Mesendoderm (in vitro differentiated cells): ENCODE results near the gene KCNK1.
"Not testable (repeated sequence)": the region's sequence is repeated elsewhere in the genome, so short reads cannot be mapped to it uniquely, and the experiment has no call there.

Source experiments
- DNase-seq: peaks from one replicate; pipeline ENCODE4 v3.0.0; 2013
- H2AK5ac ChIP-seq: 2 replicates; pipeline ENCODE4 v1.6.1; 2013; ENCODE audit warnings: low read length, inconsistent platforms
- H2BK120ac ChIP-seq: 2 replicates; pipeline ENCODE4 v1.6.1; 2013; ENCODE audit warnings: low read depth, mild to moderate bottlenecking, low read length, moderate library complexity, mixed read lengths
- H2BK15ac ChIP-seq: replicated peaks from 2 replicates; pipeline ENCODE4 v1.6.1; 2013; ENCODE audit warnings: low read depth, mild to moderate bottlenecking, moderate library complexity
- H2BK5ac ChIP-seq: 2 replicates; pipeline ENCODE4 v1.6.1; 2013; ENCODE audit warnings: low read length, inconsistent platforms
- H3K18ac ChIP-seq: 2 replicates; pipeline ENCODE4 v1.6.1; 2013; ENCODE audit warnings: mild to moderate bottlenecking, low read length, mixed read lengths
- H3K23ac ChIP-seq: one replicate; pipeline ENCODE4 v1.6.1; 2013; ENCODE audit warnings: low read length
- H3K27ac ChIP-seq: 2 replicates; pipeline ENCODE4 v1.5.1; 2013; ENCODE audit warnings: low read depth, mild to moderate bottlenecking, inconsistent platforms, low read length, moderate library complexity
- H3K27me3 ChIP-seq: 2 replicates; pipeline ENCODE4 v1.6.1; 2013; ENCODE audit warnings: low read length, control low read depth, mild to moderate bottlenecking, inconsistent platforms; ENCODE audit not compliant: insufficient read depth, poor library complexity
- H3K36me3 ChIP-seq: 2 replicates; pipeline ENCODE4 v1.6.1; 2013; ENCODE audit warnings: low read length, inconsistent platforms; ENCODE audit not compliant: control insufficient read depth, insufficient read depth
- H3K4ac ChIP-seq: one replicate; pipeline ENCODE4 v1.6.1; 2013; ENCODE audit warnings: low read depth, mild to moderate bottlenecking, low read length, moderate library complexity
- H3K4me1 ChIP-seq: 2 replicates; pipeline ENCODE4 v1.6.1; 2013; ENCODE audit warnings: low read depth, low read length, inconsistent platforms; ENCODE audit not compliant: control insufficient read depth
- H3K4me2 ChIP-seq: 2 replicates; pipeline ENCODE4 v1.6.1; 2013; ENCODE audit warnings: low read length
- H3K4me3 ChIP-seq: 2 replicates; pipeline ENCODE4 v1.5.1; 2013; ENCODE audit warnings: mild to moderate bottlenecking, low read length
- H3K56ac ChIP-seq: one replicate; pipeline ENCODE4 v1.6.1; 2013; ENCODE audit warnings: low read length
- H3K79me1 ChIP-seq: 2 replicates; pipeline ENCODE4 v1.6.1; 2013; ENCODE audit warnings: low read length, inconsistent platforms
- H3K79me2 ChIP-seq: 2 replicates; pipeline ENCODE4 v1.6.1; 2013; ENCODE audit warnings: mild to moderate bottlenecking, low read length; ENCODE audit not compliant: control insufficient read depth, insufficient read depth
- H3K9ac ChIP-seq: 2 replicates; pipeline ENCODE4 v1.6.1; 2013; ENCODE audit warnings: low read length, inconsistent platforms
- H4K5ac ChIP-seq: one replicate; pipeline ENCODE4 v1.6.1; 2013; ENCODE audit warnings: low read length
- H4K8ac ChIP-seq: one replicate; pipeline ENCODE4 v1.6.1; 2013; ENCODE audit warnings: low read depth, mild to moderate bottlenecking, control low read depth, low read length, moderate library complexity
- WGBS: extraction: QIAGEN DNeasy Blood & Tissue Kit; methylation state at CpG from one replicate; pipeline ENCODE4 v1.1.7; 2013; ENCODE audit warnings: low lambda C conversion rate, missing lambda C conversion rate; ENCODE audit not compliant: insufficient coverage; ENCODE audit errors: extremely low coverage; 5-methylcytosine and 5-hydroxymethylcytosine counted together

Gene KCNK1

DNA sequence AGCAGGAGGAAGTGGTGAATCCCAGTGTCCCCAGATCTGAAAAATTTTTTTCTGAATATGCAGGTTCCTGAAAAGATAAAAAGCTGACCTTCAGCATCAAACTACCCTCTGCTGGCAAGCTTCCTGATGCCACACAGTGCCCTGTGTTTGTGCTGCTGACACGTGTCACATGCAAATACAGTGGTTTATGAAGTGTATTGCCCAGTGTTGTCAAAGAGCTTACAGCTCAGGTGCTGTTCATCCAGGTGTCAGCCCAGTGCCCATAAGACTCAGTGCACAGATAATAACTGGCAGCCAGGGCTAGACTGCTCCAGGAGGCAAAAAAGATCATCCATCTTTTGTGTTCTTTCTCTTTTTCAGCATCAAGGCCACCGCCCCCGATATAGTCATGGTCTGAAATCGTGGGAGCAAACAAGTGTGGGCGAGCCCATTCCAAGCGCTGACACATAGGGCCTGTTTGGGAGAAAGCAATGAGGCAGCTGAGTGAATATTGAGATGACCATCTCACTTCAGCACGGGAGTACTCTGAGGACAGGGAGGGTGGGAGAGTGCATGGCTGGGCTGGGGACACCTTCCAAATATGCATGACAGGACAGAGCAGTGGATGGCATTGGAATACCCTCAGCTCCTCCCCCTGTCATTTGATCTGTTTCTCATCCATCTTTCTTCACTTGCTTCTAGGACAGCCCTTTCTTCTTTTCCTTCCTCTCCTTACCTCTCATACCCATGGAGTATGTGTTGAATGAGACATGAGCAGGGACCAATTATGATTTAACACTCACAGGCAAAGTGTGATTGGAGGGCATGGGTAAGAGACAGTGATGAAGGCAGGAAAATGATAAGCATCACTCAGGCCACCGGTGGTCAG is 6.4 kb upstream of the KCNK1 start:
- Histone ChIP-seq H2BK120ac (no peak overlapping the region), H3K18ac (no peak overlapping the region), H2BK15ac (no peak overlapping the region), H2BK5ac (no peak overlapping the region), H3K79me2 (no peaks in the 10 kb centered on the region), H2AK5ac (no peak overlapping the region), H3K4ac (no peak overlapping the region), H3K9ac (no peak overlapping the region), H3K27ac (no peak overlapping the region), H4K5ac (no peak overlapping the region), H3K79me1 (no peaks in the 10 kb centered on the region), H3K56ac (no peak overlapping the region), H3K36me3 (no peaks in the 10 kb centered on the region), H3K27me3 (no peaks in the 10 kb centered on the region), H4K8ac (no peak overlapping the region), H3K4me3 (no peak overlapping the region), H3K4me2 (no peak overlapping the region), H3K4me1 (no peaks in the 10 kb centered on the region), H3K23ac (no peak overlapping the region)
- DNase-seq, result no peak
- no CpG with 5 or more reads among the region's 8 CpGs for WGBS

DNA sequence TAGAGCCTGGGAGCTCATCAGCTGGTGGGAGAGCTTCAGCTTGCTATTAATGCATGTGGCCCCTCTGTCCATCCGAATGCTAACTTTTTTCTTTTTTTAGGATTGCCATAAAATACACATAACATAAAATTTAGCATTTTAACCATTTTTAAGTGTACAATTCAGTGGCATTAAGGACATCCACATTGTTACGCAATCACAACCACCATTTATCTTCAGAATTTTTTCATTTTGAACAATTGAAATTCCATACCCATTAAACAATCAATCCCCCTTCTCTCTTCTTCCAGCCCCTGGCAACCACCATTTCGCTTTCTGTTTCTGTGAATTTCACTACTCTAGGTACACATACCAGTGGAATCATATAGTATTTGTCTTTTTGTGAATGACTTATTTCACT is 4.9 kb upstream of the KCNK1 start:
- no CpG with 5 or more reads among the region's 3 CpGs for WGBS
- H3K56ac ChIP-seq, result no peak overlapping the region
- H3K27me3 ChIP-seq, result no peaks in the 10 kb centered on the region
- no peak overlapping the region for H3K18ac ChIP-seq
- H3K4ac ChIP-seq, result no peak overlapping the region
- H3K4me3 ChIP-seq, result no peak overlapping the region
- H4K5ac ChIP-seq, result no peak overlapping the region
- no peak overlapping the region for H2BK5ac ChIP-seq
- no peak overlapping the region for H2AK5ac ChIP-seq
- no peak overlapping the region for H4K8ac ChIP-seq
- H3K4me1 ChIP-seq, result no peaks in the 10 kb centered on the region
- DNase-seq, result no peak
- no peaks in the 10 kb centered on the region for H3K79me1 ChIP-seq
- H3K27ac ChIP-seq, result no peak overlapping the region
- H2BK15ac ChIP-seq, result no peak overlapping the region
- H3K36me3 ChIP-seq, result no peaks in the 10 kb centered on the region
- H2BK120ac ChIP-seq, result no peak overlapping the region
- H3K4me2 ChIP-seq, result no peak overlapping the region
- H3K79me2 ChIP-seq, result no peaks in the 10 kb centered on the region
- H3K23ac ChIP-seq, result no peak overlapping the region
- H3K9ac ChIP-seq, result no peak overlapping the region

DNA sequence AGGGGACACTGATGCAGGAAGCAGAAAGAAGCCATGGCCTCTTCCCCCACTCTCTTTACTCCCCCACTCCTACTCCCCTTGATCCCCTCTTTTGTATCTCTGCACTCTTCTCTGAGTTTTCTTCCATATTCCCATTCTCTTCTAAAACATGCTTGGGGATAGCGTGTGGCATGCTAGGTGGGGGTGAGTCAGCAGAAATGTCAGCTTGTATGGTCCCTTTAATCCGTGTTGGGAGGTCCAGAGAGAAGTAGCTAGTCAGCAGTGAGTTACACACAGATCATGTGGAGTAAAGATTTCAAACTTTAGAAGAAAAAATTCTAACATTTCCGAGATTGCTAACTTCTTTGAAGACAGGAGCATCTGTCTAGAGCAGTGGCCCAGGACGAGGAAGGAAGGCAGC is 4.0 kb upstream of the KCNK1 start:
- no peak overlapping the region for H2BK5ac ChIP-seq
- no peak overlapping the region for H4K5ac ChIP-seq
- no peak overlapping the region for H2AK5ac ChIP-seq
- no peaks in the 10 kb centered on the region for H3K4me1 ChIP-seq
- H2BK15ac ChIP-seq, result no peak overlapping the region
- H4K8ac ChIP-seq, result no peak overlapping the region
- H3K4me2 ChIP-seq, result no peak overlapping the region
- H3K27ac ChIP-seq, result no peak overlapping the region
- no peaks in the 10 kb centered on the region for H3K36me3 ChIP-seq
- no peaks in the 10 kb centered on the region for H3K27me3 ChIP-seq
- DNase-seq, result no peak
- no CpG with 5 or more reads among the region's 4 CpGs for WGBS
- no peak overlapping the region for H3K4me3 ChIP-seq
- H2BK120ac ChIP-seq, result no peak overlapping the region
- H3K4ac ChIP-seq, result no peak overlapping the region
- no peak overlapping the region for H3K18ac ChIP-seq
- no peak overlapping the region for H3K23ac ChIP-seq
- no peaks in the 10 kb centered on the region for H3K79me1 ChIP-seq
- no peaks in the 10 kb centered on the region for H3K79me2 ChIP-seq
- H3K9ac ChIP-seq, result no peak overlapping the region
- H3K56ac ChIP-seq, result no peak overlapping the region

DNA sequence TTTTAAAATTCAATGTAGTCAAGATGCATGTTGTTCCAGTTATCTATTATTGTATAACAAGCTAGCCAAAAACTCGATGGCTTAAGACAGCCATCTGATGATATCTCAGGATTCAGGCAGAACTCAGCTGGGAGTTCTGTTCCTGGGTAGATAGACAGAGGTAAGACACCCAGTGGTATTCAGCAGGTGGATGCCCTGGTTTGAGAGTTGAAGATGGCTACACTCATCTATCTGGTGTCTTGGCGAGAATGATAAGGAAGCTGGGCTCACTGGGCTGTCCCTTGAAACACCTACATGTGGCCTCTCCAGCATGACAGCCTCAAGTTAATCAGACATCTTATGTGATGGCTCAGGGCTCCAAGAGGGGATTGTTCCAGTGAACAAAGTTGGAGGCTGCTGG is 3.3 kb upstream of the KCNK1 start:
- Histone ChIP-seq H3K4me1 (peaks cover 3% of the 10 kb centered on the region), H3K79me2 (no peaks in the 10 kb centered on the region), H2BK120ac (no peak overlapping the region), H3K4me2 (no peak overlapping the region), H2BK5ac (no peak overlapping the region), H3K56ac (no peak overlapping the region), H3K23ac (no peak overlapping the region), H2BK15ac (no peak overlapping the region), H4K8ac (no peak overlapping the region), H3K4ac (no peak overlapping the region), H3K9ac (no peak overlapping the region), H4K5ac (no peak overlapping the region), H3K18ac (no peak overlapping the region), H3K79me1 (peaks cover 2% of the 10 kb centered on the region), H3K36me3 (no peaks in the 10 kb centered on the region), H2AK5ac (no peak overlapping the region), H3K27me3 (no peaks in the 10 kb centered on the region), H3K4me3 (no peak overlapping the region), H3K27ac (no peak overlapping the region)
- DNase-seq, result no peak
- WGBS, result no CpG with 5 or more reads among the region's 2 CpGs

DNA sequence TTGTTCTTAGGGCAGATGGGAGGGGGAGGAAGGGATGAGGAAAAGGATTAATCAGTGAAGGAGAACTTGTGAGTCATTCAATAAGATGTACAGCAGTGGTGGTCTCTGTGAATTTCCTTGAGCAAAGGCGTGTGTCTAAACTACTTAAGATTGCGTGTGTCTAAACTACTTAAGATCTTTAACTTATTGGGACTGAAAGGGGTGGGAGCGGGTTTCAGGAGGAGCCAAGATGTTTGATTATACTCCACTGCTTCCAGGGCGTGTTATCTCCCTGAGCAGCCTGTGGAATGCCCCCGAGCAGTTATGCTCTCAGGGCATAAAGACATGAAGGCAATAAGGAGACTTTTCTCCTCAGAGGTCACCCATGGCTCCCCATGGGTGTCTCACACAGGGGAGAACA is 2.5 kb upstream of the KCNK1 start:
- H3K79me2 ChIP-seq, H3K27me3 ChIP-seq: not testable (repeated sequence)

More for the DNA sequence above, 2.5 kb upstream of the KCNK1 start:
- H3K79me1 ChIP-seq, H3K4ac ChIP-seq, H2BK5ac ChIP-seq, H3K36me3 ChIP-seq, H3K4me2 ChIP-seq, H2BK120ac ChIP-seq, H3K27ac ChIP-seq, H3K4me3 ChIP-seq, H4K8ac ChIP-seq, H3K4me1 ChIP-seq, H3K9ac ChIP-seq, H3K18ac ChIP-seq, H3K23ac ChIP-seq, DNase-seq, H2BK15ac ChIP-seq, H4K5ac ChIP-seq, H2AK5ac ChIP-seq, H3K56ac ChIP-seq: not testable (repeated sequence)
- no CpG with 5 or more reads among the region's 5 CpGs for WGBS
